Measurements from ENCODE around the gene UNC13B. TPM values are rescaled to one million over a fixed set of nuclear protein-coding genes. Genes with fewer than 3 reads are reported as not detected.

Gene UNC13B
- total and polyA plus RNA-seq, 9 of the 15 experiments (the other 6 are each of a cell fraction or from before 2014, with no cell fraction given): 2.4 to 11.5 (median 8.6) TPM

DNA sequence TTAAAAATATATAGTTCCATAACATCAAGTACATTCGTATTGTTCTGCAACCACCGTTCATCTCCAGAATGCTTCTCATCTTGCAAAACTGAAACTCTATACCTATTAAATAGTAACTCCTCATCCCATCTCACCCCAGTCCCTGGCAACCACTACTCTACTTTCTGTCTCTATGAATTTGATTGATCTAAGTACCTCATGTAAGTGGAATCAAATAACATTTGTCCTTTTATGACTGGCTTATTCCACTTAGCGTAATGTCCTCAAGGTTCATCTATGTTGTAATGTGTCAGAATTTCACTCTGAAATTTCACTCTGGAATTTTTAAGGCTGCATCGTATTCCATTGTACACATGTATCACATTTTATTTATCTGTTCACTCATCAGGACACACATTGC lies 196.0 kb downstream of the UNC13B start:
- POLR2A ChIA-PET: no interaction called here
- no TSS peak for BruUV-seq (replicated peaks)
- Histone ChIP-seq H3K9ac (ENCODE audit: insufficient read depth in 1 of 2, low read depth in 2 of 2, low read length in 2 of 2) (no peak overlapping the region), H3K9me3 (replicated peaks; ENCODE audit: control insufficient read depth, insufficient read depth, low read depth, low read length) (no peaks in the 10 kb centered on the region), H3K27me3 (ENCODE audit: control insufficient read depth in 2 of 2, insufficient read depth in 2 of 2, low read length in 2 of 2) (no peaks in the 10 kb centered on the region), H3K27ac (ENCODE audit: extremely low read depth, low read depth, low read length) (no peak overlapping the region), H3K4me1 (replicated peaks in 1 of 2; ENCODE audit: control insufficient read depth in 2 of 2, insufficient read depth in 2 of 2, low read length in 2 of 2) (0 out of 5 replicates have a peak, but pooled peaks cover 0 to 2% of the 10 kb centered on the region in 2 experiments), H2AFZ (ENCODE audit: low read depth, low read length) (no peak overlapping the region), H3K4me2 (ENCODE audit: insufficient read depth, low read length) (no peak overlapping the region), H3K36me3 (ENCODE audit: control insufficient read depth, insufficient read depth, low read length) (no peaks in the 10 kb centered on the region), H4K20me1 (replicated peaks; ENCODE audit: control insufficient read depth, insufficient read depth, low read length) (no peaks in the 10 kb centered on the region), H3K4me3 (no peak overlapping the region), H3K79me2 (ENCODE audit: control insufficient read depth, insufficient read depth, low read length) (no peaks in the 10 kb centered on the region), H3K9me1 (ENCODE audit: control insufficient read depth, insufficient read depth, low read length) (no peaks in the 10 kb centered on the region)
- CTCF ChIA-PET (ENCODE audit: low intra/inter-chr PET ratio): no interaction called here
- intact Hi-C loops (cut with micrococcal nuclease) (no loop called here), in situ Hi-C loops (cut with MboI) (no loop called here)
- 73% methylated on average over 4 of the region's 4 CpGs for WGBS (ENCODE audit: insufficient coverage, low coverage, missing lambda C conversion rate)
- DNase-seq (ENCODE audit: extremely low read depth in 1 of 4, low spot score in 3 of 4) (no peak), FAIRE-seq (no peak), ATAC-seq (no peak)
- TF ChIP-seq, protein P1, sequence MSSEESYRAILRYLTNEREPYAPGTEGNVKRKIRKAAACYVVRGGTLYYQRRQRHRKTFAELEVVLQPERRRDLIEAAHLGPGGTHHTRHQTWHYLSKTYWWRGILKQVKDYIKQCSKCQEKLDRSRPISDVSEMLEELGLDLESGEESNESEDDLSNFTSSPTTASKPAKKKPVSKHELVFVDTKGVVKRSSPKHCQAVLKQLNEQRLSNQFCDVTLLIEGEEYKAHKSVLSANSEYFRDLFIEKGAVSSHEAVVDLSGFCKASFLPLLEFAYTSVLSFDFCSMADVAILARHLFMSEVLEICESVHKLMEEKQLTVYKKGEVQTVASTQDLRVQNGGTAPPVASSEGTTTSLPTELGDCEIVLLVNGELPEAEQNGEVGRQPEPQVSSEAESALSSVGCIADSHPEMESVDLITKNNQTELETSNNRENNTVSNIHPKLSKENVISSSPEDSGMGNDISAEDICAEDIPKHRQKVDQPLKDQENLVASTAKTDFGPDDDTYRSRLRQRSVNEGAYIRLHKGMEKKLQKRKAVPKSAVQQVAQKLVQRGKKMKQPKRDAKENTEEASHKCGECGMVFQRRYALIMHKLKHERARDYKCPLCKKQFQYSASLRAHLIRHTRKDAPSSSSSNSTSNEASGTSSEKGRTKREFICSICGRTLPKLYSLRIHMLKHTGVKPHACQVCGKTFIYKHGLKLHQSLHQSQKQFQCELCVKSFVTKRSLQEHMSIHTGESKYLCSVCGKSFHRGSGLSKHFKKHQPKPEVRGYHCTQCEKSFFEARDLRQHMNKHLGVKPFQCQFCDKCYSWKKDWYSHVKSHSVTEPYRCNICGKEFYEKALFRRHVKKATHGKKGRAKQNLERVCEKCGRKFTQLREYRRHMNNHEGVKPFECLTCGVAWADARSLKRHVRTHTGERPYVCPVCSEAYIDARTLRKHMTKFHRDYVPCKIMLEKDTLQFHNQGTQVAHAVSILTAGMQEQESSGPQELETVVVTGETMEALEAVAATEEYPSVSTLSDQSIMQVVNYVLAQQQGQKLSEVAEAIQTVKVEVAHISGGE (CRISPR knock-in tag; IDR thresholded peaks at IDR 0.05): no peak
- TF ChIP-seq ZNF668 (CRISPR knock-in tag; IDR thresholded peaks at IDR 0.05) (no peak), HDAC6 (IDR thresholded peaks at IDR 0.05; ENCODE audit: low read depth, low read length) (no peak), ZNF644 (tag; IDR thresholded peaks at IDR 0.05; ENCODE audit: low read depth) (no peak), HEY1 (CRISPR knock-in tag; IDR thresholded peaks at IDR 0.05; ENCODE audit: borderline replicate concordance) (no peak), RB1 (IDR thresholded peaks at IDR 0.05; ENCODE audit: low read depth) (no peak), ETV6 (IDR thresholded peaks at IDR 0.05; ENCODE audit: borderline replicate concordance in 1 of 2, low read depth in 2 of 2, low read length in 1 of 2) (no peak), ETV6 (CRISPR knock-in tag; IDR thresholded peaks at IDR 0.05; ENCODE audit: borderline replicate concordance) (no peak), KLF1 (tag; IDR thresholded peaks at IDR 0.05) (no peak)
- TF ChIP-seq, protein P2, sequence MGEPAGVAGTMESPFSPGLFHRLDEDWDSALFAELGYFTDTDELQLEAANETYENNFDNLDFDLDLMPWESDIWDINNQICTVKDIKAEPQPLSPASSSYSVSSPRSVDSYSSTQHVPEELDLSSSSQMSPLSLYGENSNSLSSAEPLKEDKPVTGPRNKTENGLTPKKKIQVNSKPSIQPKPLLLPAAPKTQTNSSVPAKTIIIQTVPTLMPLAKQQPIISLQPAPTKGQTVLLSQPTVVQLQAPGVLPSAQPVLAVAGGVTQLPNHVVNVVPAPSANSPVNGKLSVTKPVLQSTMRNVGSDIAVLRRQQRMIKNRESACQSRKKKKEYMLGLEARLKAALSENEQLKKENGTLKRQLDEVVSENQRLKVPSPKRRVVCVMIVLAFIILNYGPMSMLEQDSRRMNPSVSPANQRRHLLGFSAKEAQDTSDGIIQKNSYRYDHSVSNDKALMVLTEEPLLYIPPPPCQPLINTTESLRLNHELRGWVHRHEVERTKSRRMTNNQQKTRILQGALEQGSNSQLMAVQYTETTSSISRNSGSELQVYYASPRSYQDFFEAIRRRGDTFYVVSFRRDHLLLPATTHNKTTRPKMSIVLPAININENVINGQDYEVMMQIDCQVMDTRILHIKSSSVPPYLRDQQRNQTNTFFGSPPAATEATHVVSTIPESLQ (CRISPR knock-in tag; IDR thresholded peaks at IDR 0.05): no peak
